Heart right ventricle (tissue), 16 donors: ENCODE data around the gene C6orf120. TPM values are rescaled to one million over a fixed set of nuclear protein-coding genes. Genes with fewer than 3 reads are reported as not detected.

ENCODE experiments used
- ATAC-seq, 8 donors: fragments of 200-7000 bp; cut with Tn5 transposase; one replicate each; pipeline ENCODE4 v1.9.1; 2020; ENCODE audit warnings: mild to moderate bottlenecking in 8 of 8, moderate library complexity in 8 of 8, moderate number of reproducible peaks in 1 of 8
- DNase-seq, 2 donors: peaks; one replicate each; pipeline ENCODE4 v3.0.0-alpha.2; 2020
- H3K27ac ChIP-seq, 10 donors: fragments of 200-600 bp; sonication (generic) in 2 of 10; one replicate each; pipeline versions ENCODE4 v1.5.0 to v1.8.0; 2020 to 2022; ENCODE audit warnings: mild to moderate bottlenecking in 3 of 10
- H3K27me3 ChIP-seq, 7 donors: fragments of 200-600 bp; one replicate each; pipeline ENCODE4 v1.8.0; 2021 to 2022; ENCODE audit warnings: mild to moderate bottlenecking in 2 of 7
- H3K36me3 ChIP-seq, 9 donors: fragments of 200-600 bp; sonication (generic) in 1 of 9; one replicate each; pipeline versions ENCODE4 v1.5.0 to v1.8.0; 2020 to 2022; ENCODE audit warnings: mild to moderate bottlenecking in 2 of 9
- H3K4me1 ChIP-seq, 9 donors: fragments of 200-600 bp; sonication (generic) in 1 of 9; one replicate each; pipeline versions ENCODE4 v1.5.0 to v1.8.0; 2020 to 2022; ENCODE audit warnings: mild to moderate bottlenecking in 4 of 9
- H3K4me3 ChIP-seq, 10 donors: fragments of 200-600 bp; sonication (generic) in 2 of 10; one replicate each; pipeline versions ENCODE4 v1.5.0 to v1.8.0; 2020 to 2022; ENCODE audit warnings: mild to moderate bottlenecking in 7 of 10, moderate library complexity in 2 of 10
- H3K9me3 ChIP-seq, 11 donors: fragments of 200-600 bp in 10 of 11; sonication (generic) in 2 of 11; one replicate each; pipeline versions ENCODE4 v1.5.0 to v1.8.0; 2013 to 2022; ENCODE audit warnings: mild to moderate bottlenecking in 2 of 11, control low read depth in 1 of 11, moderate library complexity in 1 of 11
- WGBS, 2 donors: extraction: QIAGEN DNeasy Blood & Tissue Kit; methylation state at CpG; one replicate each; pipeline ENCODE4 v1.1.7; 2013; ENCODE audit warnings: inconsistent platforms in 1 of 2; 5-methylcytosine and 5-hydroxymethylcytosine counted together
- intact Hi-C, 10 donors: fragments of 100-400 bp; cut with DNase I; formaldehyde crosslinking; loops; one replicate each; pipeline versions ENCODE4 v1.11.1 to v1.14.2; 2022
- polyA plus RNA-seq, 2 donors: library from polyadenylated mRNA; stranded (reverse); fragments of 200-250 nt; gene quantifications; one replicate each; pipeline ENCODE4 v1.2.3, GENCODE V29; 2013
- total RNA-seq, 10 donors: library from RNA; stranded (reverse); fragmentation: NEBNext Ultra II Directional in 3 of 10; extraction: Animal tissue kit (Norgen Biotek cat#: 25700) in 3 of 10; gene quantifications; one replicate each; pipeline versions ENCODE4 v1.2.1 to v1.2.4, GENCODE V29; 2021 to 2023
- TF ChIP-seq, protein P1 (sequence below), 9 donors: fragments of 200-600 bp; sonication (generic) in 2 of 9; IDR thresholded peaks; one replicate each; pipeline versions ENCODE4 v1.5.0 to v1.8.0; 2021 to 2022; ENCODE audit warnings: antibody characterized with exemption in 9 of 9, mild to moderate bottlenecking in 5 of 9, moderate library complexity in 1 of 9
- donor health status: Arrhythmogenic right ventricular cardiomyopathy.
- donor health status: ischemic (EF 13 %, LVEDD 7.1; RV severe dilation, severe dysfunction).
- donor health status: healthy with polysubstance abuse.
- donor health status: DM: no; HTN: yes; CAD: no.
- donor health status: DM: no; HTN: no; CAD: no.
- donor health status: ischemic (EF 25% LVEDD 6.9; RV normal size, moderate dysfunction).
- donor health status: ischemic (EF 25% LVEDD 5.7; RV mildly dilated, moderate dysfunction).
- donor health status: healthy.
- donor health status: DM: yes; HTN: yes; CAD: no.
- donor health status: Ischemic cardiomyopathy.
- donor health status: ischemic (EF 35%, LVEDD 5.7; RV mildly dilated, moderate dysfunction).
- donor health status: nonischemic (EF 11% LVEDD 7.7; RV severe dilation, severe dysfunction).
- donor health status: DM: yes; HTN: yes; CAD: no.
- donor health status: PGD.
- donor health status: ischemic (EF 29% LVEDD 5.4; RV normal size, mild dysfunction).
- donor health status: nonischemic (EF 23%, LVEDD 6.1; RV moderate dilation, normal function).

The C6orf120 gene
- total and polyA plus RNA-seq, 12 donors, result 2.4 to 18.9 (median 13.6) TPM

DNA sequence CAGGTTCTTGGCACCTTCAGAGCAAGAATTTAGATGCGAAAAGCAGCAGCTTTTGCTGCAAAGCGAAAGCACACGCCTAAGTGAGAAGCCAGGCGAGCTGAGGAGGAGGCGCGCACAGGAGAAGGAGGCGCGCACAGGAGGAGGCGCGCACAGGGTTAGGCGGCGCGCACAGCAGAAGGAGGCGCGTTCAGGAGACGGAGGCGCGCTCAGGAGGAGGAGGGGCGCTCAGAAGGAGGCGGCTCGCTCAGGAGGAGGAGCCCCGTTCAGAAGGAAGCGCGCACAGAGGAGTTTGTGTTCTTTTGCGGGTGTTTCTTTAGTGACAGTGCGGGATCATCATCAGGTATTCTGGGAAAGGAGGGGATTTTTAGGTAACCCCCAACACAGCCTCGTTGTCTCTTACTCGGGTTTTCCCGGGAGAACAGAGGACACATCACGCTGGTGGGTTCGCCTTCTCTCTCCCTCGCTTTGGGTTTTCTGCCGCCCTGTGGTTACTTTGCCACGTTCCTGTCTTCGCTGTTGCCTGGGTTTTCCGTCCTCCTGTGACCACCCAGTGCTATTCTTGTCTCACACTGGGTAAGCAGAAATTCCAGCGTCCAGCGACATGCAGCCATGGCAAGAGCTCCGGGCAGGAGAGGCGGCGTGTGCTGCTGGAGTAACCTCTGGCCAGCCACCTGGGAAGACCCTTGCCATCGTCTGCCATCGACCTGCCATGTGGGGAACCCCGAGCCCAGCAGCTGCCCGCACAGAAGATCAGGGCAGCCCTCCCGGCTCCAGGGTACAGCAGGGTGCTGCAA, 47.1 kb upstream of the C6orf120 start:
- Histone ChIP-seq H3K27ac (peak overlapping the region in 7 of 10 donors; percentile 16 to 73 (median 65)), H3K4me1 (peaks cover 0 to 7% (median 0%) of the 10 kb centered on the region in 9 donors), H3K9me3 (no peaks in the 10 kb centered on the region), H3K27me3 (no peaks in the 10 kb centered on the region), H3K36me3 (peaks cover 0 to 42% (median 0%) of the 10 kb centered on the region in 9 donors), H3K4me3 (peak overlapping the region in 9 of 10 donors; percentile 8 to 62 (median 47))
- intact Hi-C loops, result loop anchor here in 1 of 10 donors (10.0 kb wide), 1 partner anchor 700 kb away; no protein-coding TSS in a partner anchor
- peak in 1 of 2 donors; percentile 69 for DNase-seq
- 46 to 53% methylated on average over 46 of the region's 46 CpGs for WGBS, 2 donors
- ATAC-seq, result peak; percentile 73 to 98 (median 98)
- TF ChIP-seq, protein P1, sequence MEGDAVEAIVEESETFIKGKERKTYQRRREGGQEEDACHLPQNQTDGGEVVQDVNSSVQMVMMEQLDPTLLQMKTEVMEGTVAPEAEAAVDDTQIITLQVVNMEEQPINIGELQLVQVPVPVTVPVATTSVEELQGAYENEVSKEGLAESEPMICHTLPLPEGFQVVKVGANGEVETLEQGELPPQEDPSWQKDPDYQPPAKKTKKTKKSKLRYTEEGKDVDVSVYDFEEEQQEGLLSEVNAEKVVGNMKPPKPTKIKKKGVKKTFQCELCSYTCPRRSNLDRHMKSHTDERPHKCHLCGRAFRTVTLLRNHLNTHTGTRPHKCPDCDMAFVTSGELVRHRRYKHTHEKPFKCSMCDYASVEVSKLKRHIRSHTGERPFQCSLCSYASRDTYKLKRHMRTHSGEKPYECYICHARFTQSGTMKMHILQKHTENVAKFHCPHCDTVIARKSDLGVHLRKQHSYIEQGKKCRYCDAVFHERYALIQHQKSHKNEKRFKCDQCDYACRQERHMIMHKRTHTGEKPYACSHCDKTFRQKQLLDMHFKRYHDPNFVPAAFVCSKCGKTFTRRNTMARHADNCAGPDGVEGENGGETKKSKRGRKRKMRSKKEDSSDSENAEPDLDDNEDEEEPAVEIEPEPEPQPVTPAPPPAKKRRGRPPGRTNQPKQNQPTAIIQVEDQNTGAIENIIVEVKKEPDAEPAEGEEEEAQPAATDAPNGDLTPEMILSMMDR (IDR thresholded peaks at IDR 0.05), result peak in 4 of 9 donors; percentile 14 to 31 (median 24)

- 96 to 97% methylated on average over 23 of the region's 23 CpGs for WGBS, 2 donors
Observed at GRCh38 chr6:169656546-169657283, 45.2 kb upstream of the C6orf120 start.

GRCh38 chr6:169657284-169657610, 44.7 kb upstream of the C6orf120 start:
- TF ChIP-seq, protein P1 (IDR thresholded peaks at IDR 0.05), result no peak
- intact Hi-C loops, result loop anchor here in 1 of 10 donors (10.0 kb wide), 1 partner anchor 702 kb away; no protein-coding TSS in a partner anchor
- no peaks in the 10 kb centered on the region for H3K9me3 ChIP-seq
- no peak overlapping the region for H3K27ac ChIP-seq
- DNase-seq, result no peak
- peaks cover 0 to 57% (median 0%) of the 10 kb centered on the region in 9 donors for H3K36me3 ChIP-seq
- ATAC-seq, result no peak
- H3K4me1 ChIP-seq, result peaks cover 0 to 7% (median 0%) of the 10 kb centered on the region in 9 donors
- 86 to 92% methylated on average over 13 of the region's 13 CpGs for WGBS, 2 donors
- no peaks in the 10 kb centered on the region for H3K27me3 ChIP-seq
- no peak overlapping the region for H3K4me3 ChIP-seq

More at GRCh38 chr6:169656546-169657283, 45.2 kb upstream of the C6orf120 start:
- H3K9me3 ChIP-seq, result no peaks in the 10 kb centered on the region
- no peak overlapping the region for H3K27ac ChIP-seq
- intact Hi-C loops, result loop anchor here in 1 of 10 donors (10.0 kb wide), 1 partner anchor 702 kb away; no protein-coding TSS in a partner anchor
- peaks cover 0 to 55% (median 0%) of the 10 kb centered on the region in 9 donors for H3K36me3 ChIP-seq
- TF ChIP-seq, protein P1 (IDR thresholded peaks at IDR 0.05), result no peak
- peaks cover 0 to 7% (median 0%) of the 10 kb centered on the region in 9 donors for H3K4me1 ChIP-seq
- ATAC-seq, result no peak
- H3K4me3 ChIP-seq, result no peak overlapping the region
- no peak for DNase-seq
- no peaks in the 10 kb centered on the region for H3K27me3 ChIP-seq
